H1 (cell line): ENCODE measurements around the gene STIM2. TPM values are rescaled to one million over a fixed set of nuclear protein-coding genes. Genes with fewer than 3 reads are reported as not detected.

Experiments
- CTCF ChIA-PET: fragments of 300-600 bp; sonication (Branson Sonifier 250); formaldehyde crosslinking; loops from one replicate; lab custom pipeline; 2021; ENCODE audit not compliant: partially characterized antibody; lab: Charles Lee
- POLR2A ChIA-PET: fragments of 300-600 bp; sonication (Branson Sonifier 250); formaldehyde crosslinking; loops from one replicate; lab custom pipeline; 2021; ENCODE audit warnings: inconsistent platforms; ENCODE audit not compliant: partially characterized antibody; lab: Charles Lee
- DNase-seq, 2 experiments: peaks; one replicate each; pipeline versions ENCODE4 v3.0.0 to v3.0.0-alpha.2; 2010 to 2022; ENCODE audit warnings: low spot score in 2 of 2, low read depth in 1 of 2, mixed read lengths in 1 of 2
- FAIRE-seq: peaks from 2 replicates; lab custom pipeline; 2011; peaks lifted over from hg19 to GRCh38; lab: Jason Lieb, UNC
- H2AFZ ChIP-seq: 2 replicates; pipeline ENCODE4 v1.8.1; 2012; ENCODE audit warnings: low read length, inconsistent platforms
- H2AK5ac ChIP-seq: 2 replicates; pipeline ENCODE4 v1.6.1; 2013; ENCODE audit warnings: low read depth, low read length
- H2BK120ac ChIP-seq: replicated peaks from 2 replicates; pipeline ENCODE3; 2013; ENCODE audit warnings: low read depth, low read length, inconsistent platforms
- H2BK12ac ChIP-seq: 2 replicates; pipeline ENCODE4 v1.6.1; 2013; ENCODE audit warnings: low read depth, low read length
- H2BK15ac ChIP-seq: 2 replicates; pipeline ENCODE4 v1.6.1; 2013; ENCODE audit warnings: low read length
- H2BK20ac ChIP-seq: 2 replicates; pipeline ENCODE4 v1.6.1; 2013; ENCODE audit warnings: low read length
- H2BK5ac ChIP-seq: 2 replicates; pipeline ENCODE4 v1.6.1; 2013; ENCODE audit warnings: low read depth, low read length
- H3K14ac ChIP-seq: 2 replicates; pipeline ENCODE4 v1.6.1; 2013; ENCODE audit warnings: inconsistent platforms; ENCODE audit not compliant: insufficient read length
- H3K18ac ChIP-seq: 2 replicates; pipeline ENCODE4 v1.6.1; 2013; ENCODE audit warnings: low read length; ENCODE audit errors: extremely low read depth
- H3K23ac ChIP-seq: 2 replicates; pipeline ENCODE4 v1.6.1; 2013; ENCODE audit warnings: inconsistent platforms; ENCODE audit not compliant: insufficient read length
- H3K23me2 ChIP-seq: 2 replicates; pipeline ENCODE4 v1.6.1; 2013; ENCODE audit warnings: low read depth, low read length
- H3K27ac ChIP-seq: 2 replicates; pipeline ENCODE4 v1.6.1; 2011; ENCODE audit warnings: low read depth, low read length, inconsistent platforms
- H3K27me3 ChIP-seq, 4 experiments: replicated peaks in 1 of 4; 1 replicate in 1 of 4; 2 replicates in 3 of 4; pipeline versions ENCODE4 v1.6.1 to v1.8.1; 2011 to 2013; ENCODE audit warnings: low read length in 3 of 4, mild to moderate bottlenecking in 3 of 4, inconsistent platforms in 2 of 4, mixed read lengths in 2 of 4, moderate library complexity in 1 of 4; ENCODE audit not compliant: control insufficient read depth in 3 of 4, insufficient read depth in 3 of 4; ENCODE audit errors: extremely low read depth in 1 of 4
- H3K36me3 ChIP-seq, 4 experiments: 2 replicates each; pipeline versions ENCODE4 v1.6.1 to v1.8.1; 2011 to 2013; ENCODE audit warnings: mild to moderate bottlenecking in 4 of 4, low read length in 3 of 4, moderate library complexity in 2 of 4, control low read depth in 1 of 4, inconsistent platforms in 1 of 4; ENCODE audit not compliant: insufficient read depth in 4 of 4, control insufficient read depth in 2 of 4
- H3K4ac ChIP-seq: replicated peaks from 2 replicates; pipeline ENCODE3; 2013; ENCODE audit warnings: low read length, low read depth, mixed read lengths, inconsistent platforms; ENCODE audit not compliant: insufficient read length
- H3K4me1 ChIP-seq, 4 experiments: replicated peaks in 1 of 4; 1 replicate in 1 of 4; 2 replicates in 3 of 4; pipeline versions ENCODE4 v1.6.1 to v1.8.1; 2011 to 2013; ENCODE audit warnings: low read length in 3 of 4, inconsistent platforms in 2 of 4, mixed read lengths in 1 of 4; ENCODE audit not compliant: insufficient read depth in 4 of 4, control insufficient read depth in 3 of 4
- H3K4me2 ChIP-seq, 2 experiments: 2 replicates each; pipeline versions ENCODE4 v1.6.1 to v1.8.1; 2011 to 2013; ENCODE audit warnings: low read depth in 2 of 2, low read length in 2 of 2, control low read depth in 1 of 2, inconsistent platforms in 1 of 2, mild to moderate bottlenecking in 1 of 2; ENCODE audit not compliant: insufficient read depth in 1 of 2
- H3K4me3 ChIP-seq, 4 experiments: fragments of 200-600, 300-600 bp in 1 of 4; sonication (generic), shearing (Covaris generic), sonication (Bioruptor Twin) in 1 of 4; 2 replicates each; pipeline versions ENCODE4 v1.5.1 to v1.8.1; 2011 to 2016; ENCODE audit warnings: low read length in 4 of 4, low read depth in 3 of 4, control low read depth in 2 of 4, inconsistent platforms in 2 of 4, mild to moderate bottlenecking in 2 of 4, mixed read lengths in 1 of 4, moderate library complexity in 1 of 4; ENCODE audit not compliant: insufficient read depth in 2 of 4; ENCODE audit errors: extremely low read depth in 1 of 4
- H3K56ac ChIP-seq: replicated peaks from 2 replicates; pipeline ENCODE3; 2013; ENCODE audit warnings: low read depth, mild to moderate bottlenecking, mixed read lengths, low read length, inconsistent platforms; ENCODE audit not compliant: insufficient read length
- H3K79me1 ChIP-seq: 2 replicates; pipeline ENCODE4 v1.6.1; 2013; ENCODE audit warnings: low read depth, low read length, control low read depth
- H3K79me2 ChIP-seq, 2 experiments: 2 replicates each; pipeline versions ENCODE4 v1.6.1 to v1.8.1; 2012 to 2013; ENCODE audit warnings: low read length in 2 of 2, mild to moderate bottlenecking in 2 of 2, inconsistent platforms in 1 of 2; ENCODE audit not compliant: insufficient read depth in 2 of 2, control insufficient read depth in 1 of 2
- H3K9ac ChIP-seq, 4 experiments: replicated peaks in 1 of 4; 1 replicate in 1 of 4; 2 replicates in 3 of 4; pipeline versions ENCODE4 v1.6.1 to v1.8.1; 2011 to 2013; ENCODE audit warnings: low read depth in 3 of 4, low read length in 3 of 4, control low read depth in 2 of 4, mild to moderate bottlenecking in 2 of 4, moderate library complexity in 2 of 4, inconsistent platforms in 1 of 4; ENCODE audit errors: extremely low read depth in 1 of 4
- H3K9me3 ChIP-seq, 2 experiments: 2 replicates each; pipeline versions ENCODE4 v1.6.1 to v1.8.1; 2012 to 2013; ENCODE audit warnings: mild to moderate bottlenecking in 2 of 2, moderate library complexity in 2 of 2, control low read depth in 1 of 2, inconsistent platforms in 1 of 2, low read depth in 1 of 2, low read length in 1 of 2, mixed read lengths in 1 of 2; ENCODE audit not compliant: insufficient read depth in 2 of 2
- H4K20me1 ChIP-seq, 2 experiments: replicated peaks in 1 of 2; 2 replicates each; pipeline versions ENCODE3 to v1.8.1; 2011 to 2013; ENCODE audit warnings: inconsistent platforms in 2 of 2, low read length in 2 of 2, mild to moderate bottlenecking in 1 of 2; ENCODE audit not compliant: insufficient read depth in 2 of 2, control insufficient read depth in 1 of 2
- H4K5ac ChIP-seq: 2 replicates; pipeline ENCODE4 v1.6.1; 2013; ENCODE audit warnings: low read length, low read depth, mixed read lengths, inconsistent platforms; ENCODE audit not compliant: insufficient read length
- H4K8ac ChIP-seq: 2 replicates; pipeline ENCODE4 v1.8.0; 2013; ENCODE audit warnings: mild to moderate bottlenecking, moderate library complexity, low read length, inconsistent platforms; ENCODE audit not compliant: insufficient read depth; ENCODE audit errors: extremely low read depth
- H4K91ac ChIP-seq: replicated peaks from 2 replicates; pipeline ENCODE3; 2013; ENCODE audit warnings: low read length, mixed read lengths, inconsistent platforms; ENCODE audit not compliant: insufficient read length
- HDAC6 ChIP-seq: IDR thresholded peaks from one replicate; pipeline ENCODE4 v1.7.1; 2012; ENCODE audit warnings: low read depth, mild to moderate bottlenecking, inconsistent platforms, low read length, moderate library complexity
- POLR2A ChIP-seq, 2 experiments: IDR thresholded peaks; 1 replicate in 1 of 2; 2 replicates in 1 of 2; pipeline ENCODE4 v1.6.1; 2011; ENCODE audit warnings: low read depth in 2 of 2, low read length in 2 of 2, mild to moderate bottlenecking in 2 of 2; ENCODE audit errors: control extremely low read depth in 1 of 2
- RNF2 ChIP-seq: fragments of 200-900, 300-1000 bp; sonication (generic); IDR thresholded peaks from 2 replicates; pipeline ENCODE4 v1.7.1; 2016; ENCODE audit warnings: borderline replicate concordance, low read depth, mild to moderate bottlenecking, antibody characterized with exemption, low read length; ENCODE audit not compliant: poor library complexity, severe bottlenecking; ENCODE audit errors: missing control alignments
- SIN3A ChIP-seq, 2 experiments: IDR thresholded peaks in 1 of 2; conservative IDR thresholded peaks in 1 of 2; 2 replicates each; pipeline ENCODE4 v1.6.1; 2011 to 2012; ENCODE audit warnings: low read length in 2 of 2, improper control_type of control experiment in 1 of 2, low read depth in 1 of 2, mild to moderate bottlenecking in 1 of 2
- SIRT6 ChIP-seq: IDR thresholded peaks from one replicate; pipeline ENCODE4 v1.7.1; 2012; ENCODE audit warnings: low read length, inconsistent platforms
- TAF7 ChIP-seq: optimal IDR thresholded peaks from 2 replicates; pipeline ENCODE3; 2011; ENCODE audit warnings: low read depth, mild to moderate bottlenecking, inconsistent platforms, low read length, moderate library complexity, borderline replicate concordance
- TCF12 ChIP-seq: IDR thresholded peaks from 2 replicates; pipeline ENCODE4 v1.6.1; 2011; ENCODE audit warnings: low read depth, mild to moderate bottlenecking, low read length
- TEAD4 ChIP-seq: IDR thresholded peaks from 2 replicates; pipeline ENCODE4 v1.6.1; 2012; ENCODE audit warnings: low read depth, low read length, inconsistent platforms, mixed read lengths
- ZNF274 ChIP-seq: IDR thresholded peaks from 2 replicates; pipeline ENCODE4 v1.7.0; 2012; ENCODE audit warnings: low read length, borderline replicate concordance; ENCODE audit errors: extremely low read depth
- WGBS, 2 experiments: shearing (Covaris generic) in 1 of 2; methylation state at CpG; one replicate each; pipeline versions ENCODE4 v1.1.6 to v1.1.7; 2013 to 2015; ENCODE audit warnings: low lambda C conversion rate in 2 of 2, mixed read lengths in 2 of 2, inconsistent platforms in 1 of 2, low coverage in 1 of 2, missing lambda C conversion rate in 1 of 2; ENCODE audit not compliant: insufficient replicate concordance in 2 of 2, insufficient coverage in 1 of 2, insufficient read length in 1 of 2; ENCODE audit errors: extremely low coverage in 1 of 2, missing lambda C conversion rate in 1 of 2; 5-methylcytosine and 5-hydroxymethylcytosine counted together
- polyA plus RNA-seq, 7 experiments: library from polyadenylated mRNA; depleted of rRNA in 3 of 7; stranded (reverse) in 5 of 7; unstranded in 2 of 7; fragments of >200 nt in 5 of 7; fragments of 200-250 nt in 2 of 7; gene quantifications; 1 replicate in 5 of 7; 2 replicates in 1 of 7; 4 replicates in 1 of 7; pipeline versions ENCODE4 v1.2.1 to v1.2.3, GENCODE V29; 2011 to 2013; ENCODE audit warnings: missing spikeins in 2 of 7, mixed read lengths in 2 of 7
- total RNA-seq: library from RNA; stranded (reverse); fragmentation: NEBNext Ultra II Directional; extraction: Animal tissue kit (Norgen Biotek cat#: 25700); gene quantifications from 2 replicates; pipeline ENCODE4 v1.2.1, GENCODE V29; 2021
- TF ChIP-seq, protein P1 (sequence below), 3 experiments: IDR thresholded peaks; 1 replicate in 2 of 3; 2 replicates in 1 of 3; pipeline versions ENCODE4 v1.5.1 to v1.6.1; 2011; ENCODE audit warnings: low read length in 3 of 3, mild to moderate bottlenecking in 3 of 3, inconsistent platforms in 2 of 3, low read depth in 1 of 3, moderate library complexity in 1 of 3; ENCODE audit not compliant: insufficient read depth in 1 of 3; ENCODE audit errors: control extremely low read depth in 1 of 3

Gene STIM2
- total and polyA plus RNA-seq, 2 of the 8 experiments (the other 6 are each of a cell fraction or from before 2014, with no cell fraction given) = 22.9 to 23.0 TPM

DNA sequence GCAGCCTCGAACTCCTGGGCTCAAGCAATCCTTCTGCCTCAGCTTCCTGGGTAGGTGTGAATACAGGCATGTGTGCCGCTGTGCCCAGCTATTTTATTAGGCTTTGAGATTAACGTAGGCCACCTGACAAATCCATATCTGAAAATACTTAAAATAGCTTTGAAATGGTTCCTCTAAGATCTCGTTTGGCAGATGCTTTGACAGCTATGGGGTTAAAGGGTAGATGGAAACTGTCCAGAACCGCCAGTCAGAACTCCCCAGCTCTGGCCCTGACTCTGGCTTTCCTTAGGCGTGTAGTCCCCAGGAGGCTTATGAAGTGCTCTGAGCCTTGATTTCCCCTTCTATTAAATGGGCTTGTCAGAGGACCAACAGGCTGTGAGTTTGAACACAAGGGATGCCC lies 32.8 kb upstream of the STIM2 start:
- H2BK15ac ChIP-seq = no peak overlapping the region
- no peak overlapping the region for H2BK20ac ChIP-seq
- no peak overlapping the region for H3K56ac ChIP-seq
- no peak for DNase-seq
- no peaks in the 10 kb centered on the region for H3K79me1 ChIP-seq
- WGBS, 2 experiments = 88% methylated on average over 6 of the region's 6 CpGs; no CpG with 5 or more reads in 1 of the 2 experiments
- H3K79me2 ChIP-seq = no peaks in the 10 kb centered on the region
- H3K14ac ChIP-seq = no peak overlapping the region
- no peaks in the 10 kb centered on the region for H4K20me1 ChIP-seq
- H3K18ac ChIP-seq = no peak overlapping the region
- no peak overlapping the region for H2AFZ ChIP-seq
- no peak overlapping the region for H3K9ac ChIP-seq
- H3K4me3 ChIP-seq = no peak overlapping the region
- FAIRE-seq = no peak
- no peak overlapping the region for H4K8ac ChIP-seq
- no peak overlapping the region for H3K4me2 ChIP-seq
- TF ChIP-seq SIN3A (conservative IDR thresholded peaks at IDR 0.05 in 1 of 2, IDR thresholded peaks at IDR 0.05 in 1 of 2; ENCODE audit: low read depth in 1 of 2, low read length in 2 of 2) (no peak), POLR2A (IDR thresholded peaks at IDR 0.05; ENCODE audit: control extremely low read depth in 1 of 2, low read depth in 2 of 2, low read length in 2 of 2) (no peak), TCF12 (no peak), ZNF274 (no peak), TAF7 (no peak), SIRT6 (no peak), RNF2 (no peak), TEAD4 (no peak), HDAC6 (no peak)
- TF ChIP-seq, protein P1, sequence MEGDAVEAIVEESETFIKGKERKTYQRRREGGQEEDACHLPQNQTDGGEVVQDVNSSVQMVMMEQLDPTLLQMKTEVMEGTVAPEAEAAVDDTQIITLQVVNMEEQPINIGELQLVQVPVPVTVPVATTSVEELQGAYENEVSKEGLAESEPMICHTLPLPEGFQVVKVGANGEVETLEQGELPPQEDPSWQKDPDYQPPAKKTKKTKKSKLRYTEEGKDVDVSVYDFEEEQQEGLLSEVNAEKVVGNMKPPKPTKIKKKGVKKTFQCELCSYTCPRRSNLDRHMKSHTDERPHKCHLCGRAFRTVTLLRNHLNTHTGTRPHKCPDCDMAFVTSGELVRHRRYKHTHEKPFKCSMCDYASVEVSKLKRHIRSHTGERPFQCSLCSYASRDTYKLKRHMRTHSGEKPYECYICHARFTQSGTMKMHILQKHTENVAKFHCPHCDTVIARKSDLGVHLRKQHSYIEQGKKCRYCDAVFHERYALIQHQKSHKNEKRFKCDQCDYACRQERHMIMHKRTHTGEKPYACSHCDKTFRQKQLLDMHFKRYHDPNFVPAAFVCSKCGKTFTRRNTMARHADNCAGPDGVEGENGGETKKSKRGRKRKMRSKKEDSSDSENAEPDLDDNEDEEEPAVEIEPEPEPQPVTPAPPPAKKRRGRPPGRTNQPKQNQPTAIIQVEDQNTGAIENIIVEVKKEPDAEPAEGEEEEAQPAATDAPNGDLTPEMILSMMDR (IDR thresholded peaks at IDR 0.05; ENCODE audit: control extremely low read depth in 1 of 3, insufficient read depth in 1 of 3, low read depth in 1 of 3, low read length in 3 of 3) = no peak
- H2BK120ac ChIP-seq = no peak overlapping the region
- H4K91ac ChIP-seq = no peak overlapping the region
- peaks cover 3 to 5% of the 10 kb centered on the region in 2 experiments; a peak in 1 of 4 replicates for H3K9me3 ChIP-seq
- no peak overlapping the region for H4K5ac ChIP-seq
- H3K23me2 ChIP-seq = no peaks in the 10 kb centered on the region
- no peaks in the 10 kb centered on the region for H3K27me3 ChIP-seq
- ChIA-PET POLR2A (no interaction called here), CTCF (no interaction called here)
- H2BK12ac ChIP-seq = no peak overlapping the region
- H3K36me3 ChIP-seq = no peaks in the 10 kb centered on the region
- H2BK5ac ChIP-seq = no peak overlapping the region
- no peak overlapping the region for H3K27ac ChIP-seq
- no peak overlapping the region for H3K4ac ChIP-seq
- no peak overlapping the region for H3K23ac ChIP-seq
- peaks cover 0 to 4% (median 2%) of the 10 kb centered on the region in 4 experiments; a peak in 3 of 7 replicates for H3K4me1 ChIP-seq
- no peak overlapping the region for H2AK5ac ChIP-seq
